Stromal cell of bone marrow (primary cell): ENCODE results near the gene AGRP.

Experiments
- DNase-seq: peaks from one replicate; pipeline ENCODE4 v3.0.0-alpha.2; 2012; ENCODE audit warnings: low read depth

AGRP gene

DNA sequence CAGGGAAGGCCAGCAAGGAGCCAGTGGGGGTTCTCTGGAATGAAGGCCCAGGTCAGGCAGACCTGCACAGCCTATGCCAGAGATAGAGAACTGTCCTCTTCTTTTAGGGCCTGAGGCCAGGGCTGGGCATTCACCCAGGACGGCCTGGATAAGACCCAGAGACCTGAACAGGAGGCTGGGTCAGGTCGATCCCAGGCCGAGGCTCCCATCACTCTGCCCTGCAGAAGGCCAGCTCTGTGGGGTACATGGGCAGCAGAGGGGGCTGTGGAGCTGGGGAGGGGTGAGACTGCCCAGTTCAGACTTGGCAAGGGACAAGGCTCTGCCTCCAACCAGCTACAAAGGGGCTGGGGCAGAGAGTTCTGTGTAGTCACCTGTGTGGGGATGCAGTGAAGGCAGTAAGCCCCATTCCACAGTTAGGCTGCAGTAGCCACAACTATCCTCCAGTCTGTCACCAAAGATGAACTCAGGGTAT is 37.9 kb downstream of the AGRP start:
- DNase-seq = no peak

DNA sequence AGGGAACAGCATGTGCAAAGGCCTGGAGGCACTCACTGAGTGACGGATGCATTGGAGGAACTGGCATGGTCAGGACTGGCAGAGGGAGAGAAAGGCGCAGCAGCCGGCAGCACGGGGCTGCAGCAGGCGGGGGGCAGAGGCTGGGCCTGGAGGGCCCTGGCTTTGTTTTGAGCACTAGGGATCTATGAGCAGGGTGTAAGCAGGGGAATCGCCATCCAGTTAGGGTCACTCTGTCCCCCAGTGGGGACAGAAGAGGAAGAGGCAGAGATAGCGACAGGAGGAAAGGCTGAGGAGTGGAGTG is 38.3 kb downstream of the AGRP start:
- DNase-seq = no peak

DNA sequence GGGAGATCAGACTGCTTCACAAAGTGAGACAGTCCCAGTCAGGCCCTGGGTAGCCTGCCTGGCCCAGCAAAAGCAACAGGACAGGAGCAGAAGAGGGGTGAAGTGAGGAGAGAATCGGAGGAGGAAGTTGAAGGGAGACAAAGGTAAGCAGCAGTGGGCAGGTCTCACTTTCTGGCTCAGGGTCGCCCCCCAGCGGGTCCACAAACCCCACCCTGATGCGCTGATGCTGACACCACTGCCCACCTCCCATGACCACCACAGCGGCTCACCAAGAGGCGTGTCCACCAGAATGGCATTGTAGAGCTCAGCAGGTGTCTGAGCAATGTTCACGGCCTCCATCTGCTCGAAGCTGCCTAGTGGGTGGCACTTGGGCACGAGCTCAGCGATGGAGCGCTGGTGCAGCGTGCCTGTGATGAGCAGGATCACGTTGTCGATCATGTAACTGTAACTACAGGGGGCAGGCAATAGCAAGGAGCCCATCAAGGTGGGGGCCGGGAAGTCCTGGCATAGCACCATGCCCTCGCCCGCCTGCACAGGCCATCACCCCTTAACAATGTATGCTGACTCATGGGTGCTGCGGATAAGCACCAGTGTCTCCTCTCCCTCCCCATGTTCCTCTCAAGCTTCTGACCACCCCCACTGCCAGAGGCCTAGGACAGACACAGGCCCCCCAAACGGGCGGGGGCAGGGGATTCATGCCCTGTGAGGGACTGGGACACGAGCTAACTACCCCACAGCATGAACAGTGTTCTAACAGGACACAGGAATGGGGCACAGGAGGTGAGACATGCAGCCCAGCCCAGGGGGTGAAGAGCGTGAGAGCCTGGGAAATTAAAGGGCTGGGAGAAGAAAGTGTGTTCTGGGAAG is 38.9 kb downstream of the AGRP start:
- no peak for DNase-seq

DNA sequence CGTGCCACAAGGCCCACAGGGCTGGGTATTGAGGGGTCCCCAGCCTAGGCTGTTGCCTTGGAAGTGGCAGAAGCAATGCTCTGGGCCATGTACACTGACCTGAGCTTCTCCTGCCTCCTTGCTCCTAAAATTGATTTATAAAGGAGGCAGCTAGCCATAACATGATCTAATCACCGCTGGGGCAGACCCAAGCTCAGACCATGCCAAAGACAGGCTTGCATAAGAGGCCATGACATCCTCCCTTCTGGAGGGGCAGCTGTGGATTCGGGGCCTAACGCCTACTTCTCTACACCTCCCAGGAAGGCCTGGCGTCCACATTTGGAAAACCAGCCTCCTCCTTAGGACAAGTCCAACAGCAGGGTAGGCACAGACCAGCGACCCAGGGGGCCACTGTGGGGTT is 40.1 kb downstream of the AGRP start:
- no peak for DNase-seq

- no peak for DNase-seq
Measured at GRCh38 chr16:67442581-67443255, 40.6 kb downstream of the AGRP start.

- DNase-seq = no peak
Measured at GRCh38 chr16:67441907-67442306, 41.4 kb downstream of the AGRP start.

- no peak for DNase-seq
Measured at GRCh38 chr16:67441271-67441753, 42.0 kb downstream of the AGRP start.

DNA sequence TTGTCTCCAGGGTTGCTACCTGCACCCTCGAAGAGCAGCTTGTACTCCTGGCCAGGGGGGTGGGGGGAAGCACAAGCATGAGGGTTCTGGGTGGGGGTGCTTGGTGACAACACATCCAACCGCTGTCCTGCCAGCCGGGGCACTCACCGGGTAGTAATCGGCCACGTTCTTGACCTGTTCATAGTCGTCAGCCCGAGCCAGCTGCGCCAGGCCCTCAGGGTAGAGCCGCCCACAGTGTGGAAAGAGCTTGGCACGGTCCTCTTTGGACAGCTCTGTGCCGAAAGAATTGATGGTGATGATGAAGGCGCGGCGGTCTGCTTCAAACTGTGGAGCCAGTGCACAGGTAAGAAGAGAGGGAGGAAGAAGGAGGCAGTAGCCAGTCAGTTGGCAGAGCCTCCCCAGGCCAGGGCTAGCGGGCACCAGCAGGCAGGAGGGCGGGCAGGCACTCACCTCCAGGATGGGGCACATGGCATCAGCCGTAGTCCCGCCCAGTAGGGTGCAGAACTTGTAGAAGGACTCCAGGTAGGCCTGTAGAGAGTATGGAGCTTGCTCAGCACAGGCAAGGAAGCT is 44.4 kb downstream of the AGRP start:
- no peak for DNase-seq

GRCh38 chr16:67438098-67438791 is 45.1 kb downstream of the AGRP start:
- DNase-seq = no peak

DNA sequence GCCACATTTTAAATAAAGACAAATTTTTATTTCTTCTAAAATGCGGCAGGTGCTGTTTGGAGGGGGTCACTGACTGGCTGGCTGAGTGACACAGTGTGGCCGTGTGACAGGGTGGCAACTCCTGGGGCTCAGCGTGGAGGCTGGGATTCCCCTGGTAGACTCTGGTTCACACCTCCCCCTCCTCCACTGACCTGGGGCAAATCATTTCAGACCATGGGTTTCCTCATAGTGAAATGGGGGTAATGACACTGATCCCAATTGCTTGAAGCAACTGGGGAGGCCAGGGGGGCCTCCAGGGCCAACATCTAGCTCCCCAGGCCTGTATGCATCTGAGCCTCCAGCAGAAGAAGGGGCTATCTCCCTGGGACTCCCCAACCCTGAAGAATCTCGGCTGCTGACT is 45.8 kb downstream of the AGRP start:
- DNase-seq = no peak

DNA sequence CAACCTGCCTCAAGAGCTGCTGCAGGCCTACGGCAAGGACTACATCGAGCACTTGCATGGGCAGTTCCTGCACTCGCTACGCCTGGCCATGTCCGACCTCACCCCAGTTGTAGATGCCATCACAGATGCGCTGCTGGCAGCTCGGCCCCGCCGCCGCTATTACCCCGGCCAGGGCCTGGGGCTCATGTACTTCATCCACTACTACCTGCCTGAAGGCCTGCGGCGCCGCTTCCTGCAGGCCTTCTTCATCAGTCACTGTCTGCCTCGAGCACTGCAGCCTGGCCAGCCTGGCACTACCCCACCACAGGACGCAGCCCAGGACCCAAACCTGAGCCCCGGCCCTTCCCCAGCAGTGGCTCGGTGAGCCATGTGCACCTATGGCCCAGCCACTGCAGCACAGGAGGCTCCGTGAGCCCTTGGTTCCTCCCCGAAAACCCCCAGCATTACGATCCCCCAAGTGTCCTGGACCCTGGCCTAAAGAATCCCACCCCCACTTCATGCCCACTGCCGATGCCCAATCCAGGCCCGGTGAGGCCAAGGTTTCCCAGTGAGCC is 46.6 kb downstream of the AGRP start:
- DNase-seq = no peak

DNA sequence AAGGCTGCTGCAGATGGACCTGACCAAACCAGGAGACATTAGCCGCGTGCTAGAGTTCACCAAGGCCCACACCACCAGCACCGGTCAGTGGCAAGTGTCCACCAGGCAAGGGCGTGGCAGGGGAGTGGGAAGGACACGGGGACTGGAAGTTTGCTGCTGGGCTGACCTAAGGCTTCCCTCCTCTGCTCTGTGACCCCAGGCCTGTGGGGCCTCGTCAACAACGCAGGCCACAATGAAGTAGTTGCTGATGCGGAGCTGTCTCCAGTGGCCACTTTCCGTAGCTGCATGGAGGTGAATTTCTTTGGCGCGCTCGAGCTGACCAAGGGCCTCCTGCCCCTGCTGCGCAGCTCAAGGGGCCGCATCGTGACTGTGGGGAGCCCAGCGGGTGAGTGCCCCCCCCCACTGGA is 47.6 kb downstream of the AGRP start:
- DNase-seq = no peak

- DNase-seq = no peak
Measured at GRCh38 chr16:67433131-67433719, 50.1 kb downstream of the AGRP start.
